Neuronal stem cell (in vitro differentiated cells): Measurements from ENCODE around the gene PA2G4.
A peak's percentile ranks its signal among the peaks of the same experiment; 100 is the strongest.

Source experiments
- DNase-seq: peaks from one replicate; pipeline ENCODE4 v3.0.0-alpha.2; 2013; ENCODE audit warnings: low spot score
- H2AFZ ChIP-seq: one replicate; pipeline ENCODE4 v1.6.1; 2013; ENCODE audit warnings: mild to moderate bottlenecking, low read length, inconsistent platforms
- H2AK5ac ChIP-seq: 2 replicates; pipeline ENCODE4 v1.6.1; 2013; ENCODE audit warnings: low read depth, mild to moderate bottlenecking, inconsistent platforms, low read length, moderate library complexity, mixed read lengths
- H2BK120ac ChIP-seq: 2 replicates; pipeline ENCODE4 v1.6.1; 2013; ENCODE audit warnings: low read depth, mild to moderate bottlenecking, inconsistent platforms, low read length, moderate library complexity, mixed read lengths
- H2BK12ac ChIP-seq: one replicate; pipeline ENCODE4 v1.6.1; 2013; ENCODE audit warnings: low read length, inconsistent platforms
- H2BK15ac ChIP-seq: 2 replicates; pipeline ENCODE4 v1.6.1; 2013; ENCODE audit warnings: mild to moderate bottlenecking, low read length, inconsistent platforms, mixed read lengths
- H2BK5ac ChIP-seq: one replicate; pipeline ENCODE4 v1.6.1; 2013; ENCODE audit warnings: inconsistent platforms, mild to moderate bottlenecking, low read length, moderate library complexity
- H3K14ac ChIP-seq: one replicate; pipeline ENCODE4 v1.6.1; 2013; ENCODE audit warnings: low read length, inconsistent platforms
- H3K18ac ChIP-seq: 2 replicates; pipeline ENCODE4 v1.6.1; 2013; ENCODE audit warnings: low read length, inconsistent platforms
- H3K23ac ChIP-seq: 2 replicates; pipeline ENCODE4 v1.6.1; 2013; ENCODE audit warnings: low read depth, mild to moderate bottlenecking, mixed read lengths, low read length, inconsistent platforms; ENCODE audit not compliant: poor library complexity
- H3K27ac ChIP-seq: replicated peaks from 3 replicates; pipeline ENCODE4 v1.5.1; 2013; ENCODE audit warnings: low read length, inconsistent platforms
- H3K27me3 ChIP-seq, 3 experiments: 2 replicates each; pipeline ENCODE4 v1.6.1; 2013; ENCODE audit warnings: low read length in 3 of 3, mild to moderate bottlenecking in 2 of 3, inconsistent platforms in 1 of 3, low read depth in 1 of 3, mixed read lengths in 1 of 3, moderate library complexity in 1 of 3; ENCODE audit not compliant: control insufficient read depth in 3 of 3, insufficient read depth in 3 of 3
- H3K36me3 ChIP-seq, 2 donors: replicated peaks in 1 of 2; 2 replicates each; pipeline ENCODE4 v1.6.1; 2013; ENCODE audit warnings: low read length in 2 of 2; ENCODE audit not compliant: control insufficient read depth in 2 of 2, insufficient read depth in 2 of 2
- H3K4ac ChIP-seq: 2 replicates; pipeline ENCODE4 v1.6.1; 2013; ENCODE audit warnings: inconsistent platforms, mild to moderate bottlenecking, low read length, moderate library complexity
- H3K4me1 ChIP-seq, 2 donors: 1 replicate in 1 of 2; 2 replicates in 1 of 2; pipeline ENCODE4 v1.6.1; 2013; ENCODE audit warnings: low read length in 2 of 2, low read depth in 1 of 2; ENCODE audit not compliant: control insufficient read depth in 2 of 2, insufficient read depth in 1 of 2
- H3K4me2 ChIP-seq: one replicate; pipeline ENCODE4 v1.6.1; 2013; ENCODE audit warnings: mild to moderate bottlenecking, low read length, inconsistent platforms; ENCODE audit not compliant: insufficient read depth, poor library complexity, severe bottlenecking
- H3K4me3 ChIP-seq, 2 donors: 2 replicates each; pipeline ENCODE4 v1.5.1; 2013; ENCODE audit warnings: low read length in 2 of 2, mild to moderate bottlenecking in 2 of 2, inconsistent platforms in 1 of 2, moderate library complexity in 1 of 2
- H3K79me1 ChIP-seq: one replicate; pipeline ENCODE4 v1.6.1; 2013; ENCODE audit warnings: low read depth, mild to moderate bottlenecking, inconsistent platforms, low read length, moderate library complexity
- H3K9ac ChIP-seq: one replicate; pipeline ENCODE4 v1.6.1; 2013; ENCODE audit warnings: mild to moderate bottlenecking, low read depth, low read length, inconsistent platforms; ENCODE audit not compliant: poor library complexity
- H3K9me3 ChIP-seq, 2 donors: replicated peaks in 1 of 2; 2 replicates each; pipeline versions ENCODE3 to v1.6.1; 2013; ENCODE audit warnings: low read length in 2 of 2, mild to moderate bottlenecking in 2 of 2, inconsistent platforms in 1 of 2, low read depth in 1 of 2, mixed read lengths in 1 of 2, moderate library complexity in 1 of 2; ENCODE audit not compliant: control insufficient read depth in 2 of 2, insufficient read depth in 1 of 2
- H4K8ac ChIP-seq: one replicate; pipeline ENCODE4 v1.6.1; 2013; ENCODE audit warnings: low read depth, mild to moderate bottlenecking, inconsistent platforms, low read length, moderate library complexity
- H4K91ac ChIP-seq: one replicate; pipeline ENCODE4 v1.6.1; 2013; ENCODE audit warnings: low read length, low read depth, mild to moderate bottlenecking, inconsistent platforms; ENCODE audit not compliant: poor library complexity
- WGBS, 2 donors: extraction: QIAGEN DNeasy Blood & Tissue Kit; methylation state at CpG; one replicate each; pipeline ENCODE4 v1.1.7; 2013; ENCODE audit warnings: missing lambda C conversion rate in 2 of 2, mixed read lengths in 1 of 2; ENCODE audit not compliant: insufficient read length in 2 of 2, insufficient replicate concordance in 1 of 2; ENCODE audit errors: extremely low coverage in 2 of 2; 5-methylcytosine and 5-hydroxymethylcytosine counted together

The PA2G4 gene

DNA sequence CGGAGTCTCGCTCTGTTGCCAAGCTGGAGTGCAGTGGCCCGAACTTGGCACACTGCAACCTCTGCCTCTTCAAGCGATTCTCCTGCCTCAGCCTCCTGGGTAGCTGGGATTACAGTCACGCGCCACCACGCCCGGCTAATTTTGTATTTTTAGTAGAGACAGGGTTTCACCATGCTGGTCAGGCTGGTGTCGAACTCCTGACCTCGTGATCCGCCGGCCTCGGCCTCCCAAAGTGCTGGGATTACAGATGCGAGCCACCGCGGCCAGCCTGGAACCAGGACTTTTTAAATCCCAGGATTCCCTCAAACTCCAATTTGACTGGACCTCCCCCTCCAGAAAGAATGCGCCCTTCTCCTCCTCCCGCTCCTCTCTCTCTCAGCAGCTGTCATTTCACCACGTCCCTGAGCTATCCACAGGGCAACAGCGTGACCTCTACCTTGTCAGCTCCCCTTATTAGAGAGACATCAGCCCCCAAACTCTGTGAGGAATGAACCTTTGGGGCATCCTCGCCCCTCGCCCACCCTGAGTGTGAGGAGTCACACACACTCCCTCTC, 25.7 kb downstream of the PA2G4 start:
- Histone ChIP-seq H3K27ac (no peak overlapping the region), H3K23ac (no peak overlapping the region), H3K4ac (no peak overlapping the region), H2BK120ac (no peak overlapping the region), H2BK12ac (no peak overlapping the region), H4K8ac (no peak overlapping the region), H3K18ac (no peak overlapping the region), H4K91ac (no peak overlapping the region), H3K9me3 (no peaks in the 10 kb centered on the region), H3K4me2 (no peak overlapping the region), H3K4me1 (peaks cover 13% of the 10 kb centered on the region in 2 donors), H2AFZ (no peak overlapping the region), H2BK5ac (no peak overlapping the region), H3K4me3 (peak overlapping the region in 1 of 2 donors; percentile 83), H3K9ac (no peak overlapping the region), H3K36me3 (peaks cover 33 to 47% of the 10 kb centered on the region in 2 donors), H2BK15ac (no peak overlapping the region), H3K14ac (no peak overlapping the region), H3K27me3 (no peaks in the 10 kb centered on the region), H2AK5ac (no peak overlapping the region), H3K79me1 (no peaks in the 10 kb centered on the region)
- WGBS, 2 donors = no CpG with 5 or more reads among the region's 22 CpGs
- no peak for DNase-seq

GRCh38 chr12:56130876-56131275, 26.5 kb downstream of the PA2G4 start:
- no peaks in the 10 kb centered on the region for H3K9me3 ChIP-seq
- no peak overlapping the region for H3K4me2 ChIP-seq
- H3K4ac ChIP-seq = no peak overlapping the region
- no peak overlapping the region for H3K18ac ChIP-seq
- no peak overlapping the region for H4K8ac ChIP-seq
- peaks cover 33 to 55% of the 10 kb centered on the region in 2 donors for H3K36me3 ChIP-seq
- peaks cover 13% of the 10 kb centered on the region in 2 donors for H3K4me1 ChIP-seq
- H3K27ac ChIP-seq = no peak overlapping the region
- no peak overlapping the region for H2BK15ac ChIP-seq
- H2BK120ac ChIP-seq = no peak overlapping the region
- no peaks in the 10 kb centered on the region for H3K79me1 ChIP-seq
- H3K9ac ChIP-seq = no peak overlapping the region
- H4K91ac ChIP-seq = no peak overlapping the region
- H2BK5ac ChIP-seq = no peak overlapping the region
- no peak overlapping the region for H3K23ac ChIP-seq
- H3K27me3 ChIP-seq = no peaks in the 10 kb centered on the region
- H2BK12ac ChIP-seq = no peak overlapping the region
- H3K4me3 ChIP-seq = no peak overlapping the region
- no peak for DNase-seq
- no CpG with 5 or more reads among the region's 4 CpGs for WGBS, 2 donors
- H2AFZ ChIP-seq = no peak overlapping the region
- H2AK5ac ChIP-seq = no peak overlapping the region
- H3K14ac ChIP-seq = no peak overlapping the region

DNA sequence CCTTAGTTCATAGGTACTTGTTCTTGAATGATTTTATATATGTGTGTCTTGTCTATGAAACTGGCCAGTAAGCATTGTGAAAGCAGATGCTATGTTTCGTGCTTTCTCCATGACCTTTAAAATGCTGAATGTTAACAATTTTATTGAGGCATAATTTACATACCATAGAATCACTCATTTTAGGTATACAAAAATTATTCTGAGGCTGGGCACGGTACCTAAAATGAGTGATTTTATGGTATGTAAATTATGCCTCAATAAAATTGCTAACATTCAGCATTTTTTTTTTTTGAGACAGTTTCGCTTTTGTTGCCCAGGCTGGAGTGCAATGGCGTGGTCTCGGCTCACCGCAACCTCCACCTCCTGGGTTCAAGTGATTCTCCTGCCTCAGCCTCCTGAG, 30.5 kb downstream of the PA2G4 start:
- Histone ChIP-seq H3K4ac (no peak overlapping the region), H3K36me3 (peaks cover 59 to 95% of the 10 kb centered on the region in 2 donors), H3K14ac (no peak overlapping the region), H2BK5ac (no peak overlapping the region), H3K4me3 (no peak overlapping the region), H3K18ac (no peak overlapping the region), H4K91ac (no peak overlapping the region), H3K9ac (no peak overlapping the region), H2AFZ (no peak overlapping the region), H3K23ac (no peak overlapping the region), H2BK120ac (no peak overlapping the region), H3K4me2 (no peak overlapping the region), H3K27me3 (no peaks in the 10 kb centered on the region), H2BK15ac (no peak overlapping the region), H4K8ac (no peak overlapping the region), H3K4me1 (peaks cover 0 to 2% of the 10 kb centered on the region in 2 donors), H2BK12ac (no peak overlapping the region), H3K79me1 (no peaks in the 10 kb centered on the region), H3K9me3 (peaks cover 0 to 4% of the 10 kb centered on the region in 2 donors), H3K27ac (no peak overlapping the region), H2AK5ac (no peak overlapping the region)
- DNase-seq = no peak
- no CpG with 5 or more reads among the region's 6 CpGs for WGBS, 2 donors

GRCh38 chr12:56137853-56138571, 33.7 kb downstream of the PA2G4 start:
- DNase-seq = no peak
- Histone ChIP-seq H2BK5ac (no peak overlapping the region), H2AK5ac (no peak overlapping the region), H2BK120ac (no peak overlapping the region), H3K18ac (no peak overlapping the region), H2BK12ac (no peak overlapping the region), H3K4me2 (no peak overlapping the region), H3K9ac (peak overlapping the region; percentile 15), H3K27me3 (no peaks in the 10 kb centered on the region), H3K4me3 (no peak overlapping the region), H2AFZ (no peak overlapping the region), H3K27ac (no peak overlapping the region), H4K8ac (no peak overlapping the region), H3K79me1 (no peaks in the 10 kb centered on the region), H3K14ac (no peak overlapping the region), H4K91ac (no peak overlapping the region), H3K9me3 (peaks cover 0 to 4% of the 10 kb centered on the region in 2 donors), H3K4ac (no peak overlapping the region), H3K23ac (peak overlapping the region; percentile 1), H3K4me1 (no peaks in the 10 kb centered on the region), H2BK15ac (no peak overlapping the region), H3K36me3 (peaks cover 56 to 94% of the 10 kb centered on the region in 2 donors)
- no CpG with 5 or more reads among the region's 14 CpGs for WGBS, 2 donors
